ENCODE measurements around the gene FSTL5.

FSTL5 gene

GRCh38 chr4:161894014-161894413 lies 269.8 kb downstream of the FSTL5 start:
- H3K27ac ChIP-seq (ENCODE audit: low read length) = no peak overlapping the region
- no peak overlapping the region for H3K4me2 ChIP-seq (ENCODE audit: low read depth, low read length)
- H3K36me3 ChIP-seq (replicated peaks; ENCODE audit: insufficient read depth, low read length) = no peaks in the 10 kb centered on the region
- no peak overlapping the region for H3K4me3 ChIP-seq (ENCODE audit: low read length)
- H2AFZ ChIP-seq (ENCODE audit: low read length) = no peak overlapping the region
- no peaks in the 10 kb centered on the region for H4K20me1 ChIP-seq (ENCODE audit: insufficient read depth, low read length)
- no peaks in the 10 kb centered on the region for H3K9me3 ChIP-seq (replicated peaks; ENCODE audit: insufficient read depth, low read length)
- no peaks in the 10 kb centered on the region for H3K79me2 ChIP-seq (ENCODE audit: low read length)
- H3K4me1 ChIP-seq (ENCODE audit: low read length) = peaks cover 13% of the 10 kb centered on the region; the same call in 1 of the 2 replicates
- no peaks in the 10 kb centered on the region for H3F3A ChIP-seq (ENCODE audit: insufficient read depth, low read length)
- no peaks in the 10 kb centered on the region for H3K9me2 ChIP-seq (replicated peaks; ENCODE audit: insufficient read depth, low read length)
- no peaks in the 10 kb centered on the region for H3K27me3 ChIP-seq (replicated peaks; ENCODE audit: insufficient read depth, low read length)
- no peak overlapping the region for H3K9ac ChIP-seq (ENCODE audit: low read length)
- DNase-seq = no peak
- no peak for TF ChIP-seq EZH2 (optimal IDR thresholded peaks at IDR 0.05; ENCODE audit: low read depth, low read length)
- no peak for TF ChIP-seq EZH2phosphoT487 (IDR thresholded peaks at IDR 0.05; ENCODE audit: low read length)
- no peak for TF ChIP-seq CTCF (IDR thresholded peaks at IDR 0.05; ENCODE audit: low read length)

GRCh38 chr4:161893566-161893965 lies 270.2 kb downstream of the FSTL5 start:
- no peaks in the 10 kb centered on the region for H3F3A ChIP-seq (ENCODE audit: insufficient read depth, low read length)
- H3K27ac ChIP-seq (ENCODE audit: low read length) = no peak overlapping the region
- no peaks in the 10 kb centered on the region for H3K27me3 ChIP-seq (replicated peaks; ENCODE audit: insufficient read depth, low read length)
- no peaks in the 10 kb centered on the region for H3K36me3 ChIP-seq (replicated peaks; ENCODE audit: insufficient read depth, low read length)
- H4K20me1 ChIP-seq (ENCODE audit: insufficient read depth, low read length) = no peaks in the 10 kb centered on the region
- peaks cover 13% of the 10 kb centered on the region; the same call in 1 of the 2 replicates for H3K4me1 ChIP-seq (ENCODE audit: low read length)
- TF ChIP-seq EZH2phosphoT487 (IDR thresholded peaks at IDR 0.05; ENCODE audit: low read length) = no peak
- no peak for TF ChIP-seq CTCF (IDR thresholded peaks at IDR 0.05; ENCODE audit: low read length)
- TF ChIP-seq EZH2 (optimal IDR thresholded peaks at IDR 0.05; ENCODE audit: low read depth, low read length) = no peak
- no peak overlapping the region for H3K9ac ChIP-seq (ENCODE audit: low read length)
- H3K9me2 ChIP-seq (replicated peaks; ENCODE audit: insufficient read depth, low read length) = no peaks in the 10 kb centered on the region
- no peak overlapping the region for H3K4me2 ChIP-seq (ENCODE audit: low read depth, low read length)
- no peak overlapping the region for H2AFZ ChIP-seq (ENCODE audit: low read length)
- no peak overlapping the region for H3K4me3 ChIP-seq (ENCODE audit: low read length)
- DNase-seq = no peak
- H3K79me2 ChIP-seq (ENCODE audit: low read length) = no peaks in the 10 kb centered on the region
- H3K9me3 ChIP-seq (replicated peaks; ENCODE audit: insufficient read depth, low read length) = no peaks in the 10 kb centered on the region

- Histone ChIP-seq H2AFZ (ENCODE audit: low read length) (no peak overlapping the region), H3K9me2 (replicated peaks; ENCODE audit: insufficient read depth, low read length) (no peaks in the 10 kb centered on the region), H3F3A (ENCODE audit: insufficient read depth, low read length) (no peaks in the 10 kb centered on the region), H3K9ac (ENCODE audit: low read length) (no peak overlapping the region), H3K9me3 (replicated peaks; ENCODE audit: insufficient read depth, low read length) (no peaks in the 10 kb centered on the region), H3K36me3 (replicated peaks; ENCODE audit: insufficient read depth, low read length) (no peaks in the 10 kb centered on the region), H3K27ac (ENCODE audit: low read length) (no peak overlapping the region), H3K4me1 (ENCODE audit: low read length) (peaks cover 13% of the 10 kb centered on the region; the same call in 1 of the 2 replicates), H3K27me3 (replicated peaks; ENCODE audit: insufficient read depth, low read length) (no peaks in the 10 kb centered on the region), H3K4me3 (ENCODE audit: low read length) (no peak overlapping the region), H3K79me2 (ENCODE audit: low read length) (no peaks in the 10 kb centered on the region), H3K4me2 (ENCODE audit: low read depth, low read length) (no peak overlapping the region), H4K20me1 (ENCODE audit: insufficient read depth, low read length) (no peaks in the 10 kb centered on the region)
- TF ChIP-seq EZH2 (optimal IDR thresholded peaks at IDR 0.05; ENCODE audit: low read depth, low read length) (no peak), CTCF (IDR thresholded peaks at IDR 0.05; ENCODE audit: low read length) (no peak), EZH2phosphoT487 (IDR thresholded peaks at IDR 0.05; ENCODE audit: low read length) (no peak)
- no peak for DNase-seq
Observed at GRCh38 chr4:161892951-161893350, 270.8 kb downstream of the FSTL5 start.
